Sigmoid colon (tissue), 7 donors: ENCODE measurements around the gene LMOD1. TPM values are rescaled to one million over a fixed set of nuclear protein-coding genes. Genes with fewer than 3 reads are reported as not detected.
"Not testable (repeated sequence)": the region's sequence is repeated elsewhere in the genome, so short reads cannot be mapped to it uniquely, and the experiment has no call there.

Experiments used
- DNase-seq: peaks from one replicate; pipeline ENCODE4 v3.0.0-alpha.2; 2019
- H3K27ac ChIP-seq, 4 donors: fragments of 200-600 bp; sonication (generic); one replicate each; pipeline ENCODE4 v1.5.1; 2016 to 2019; ENCODE audit warnings: mild to moderate bottlenecking in 1 of 4
- H3K27me3 ChIP-seq, 3 donors: fragments of 200-600 bp; sonication (generic); one replicate each; pipeline ENCODE4 v1.5.1; 2019; ENCODE audit warnings: mild to moderate bottlenecking in 1 of 3
- H3K36me3 ChIP-seq, 4 donors: fragments of 200-600 bp; sonication (generic); one replicate each; pipeline ENCODE4 v1.5.1; 2016 to 2019
- H3K4me1 ChIP-seq, 4 donors: fragments of 200-600 bp; sonication (generic); one replicate each; pipeline ENCODE4 v1.5.1; 2017 to 2019
- H3K4me3 ChIP-seq, 4 donors: fragments of 200-600 bp; sonication (generic); one replicate each; pipeline ENCODE4 v1.5.1; 2017 to 2019; ENCODE audit warnings: mild to moderate bottlenecking in 2 of 4, moderate library complexity in 1 of 4
- H3K9me3 ChIP-seq, 4 donors: fragments of 200-600 bp in 3 of 4; sonication (generic) in 3 of 4; one replicate each; pipeline versions ENCODE4 v1.5.1 to v1.6.1; 2013 to 2019
- EP300 ChIP-seq, 4 donors: sonication (generic); formaldehyde crosslinking; IDR thresholded peaks; one replicate each; pipeline ENCODE4 v1.6.1; 2017; ENCODE audit warnings: antibody characterized with exemption in 4 of 4
- POLR2A ChIP-seq, 2 donors: fragments of 450-650 bp; IDR thresholded peaks; one replicate each; pipeline ENCODE4 v1.6.1; 2016; ENCODE audit warnings: antibody characterized with exemption in 2 of 2, mild to moderate bottlenecking in 2 of 2, moderate library complexity in 2 of 2
- POLR2AphosphoS5 ChIP-seq, 4 donors: sonication (generic); formaldehyde crosslinking; IDR thresholded peaks; one replicate each; pipeline ENCODE4 v1.6.1; 2017; ENCODE audit warnings: antibody characterized with exemption in 4 of 4
- WGBS, 2 donors: extraction: QIAGEN DNeasy Blood & Tissue Kit; methylation state at CpG; one replicate each; pipeline ENCODE4 v1.1.7; 2013; 5-methylcytosine and 5-hydroxymethylcytosine counted together
- intact Hi-C: fragments of 100-400 bp; cut with DNase I; formaldehyde crosslinking; loops from one replicate; pipeline ENCODE4 v1.15.1; 2023
- polyA plus RNA-seq, 3 donors: library from polyadenylated mRNA; stranded (reverse); fragments of 200-250 nt; gene quantifications; one replicate each; pipeline ENCODE4 v1.2.3, GENCODE V29; 2013
- total RNA-seq, 4 donors: library from RNA; depleted of rRNA; stranded (reverse); fragments of >200 nt; gene quantifications; one replicate each; pipeline ENCODE4 v1.1.0, GENCODE V29; 2016
- TF ChIP-seq, protein P1 (sequence below), 4 experiments: fragments of 450-650 bp in 3 of 4; fragments of 200-600 bp in 1 of 4; IDR thresholded peaks; one replicate each; pipeline ENCODE4 v1.5.1; 2016 to 2019; ENCODE audit warnings: antibody characterized with exemption in 4 of 4, mild to moderate bottlenecking in 3 of 4, moderate library complexity in 2 of 4
- donor health status: healthy with polysubstance abuse.
- donor health status: Bipolar disorder and iron deficiency.
- donor health status: healthy.

Gene LMOD1
- total and polyA plus RNA-seq, 7 donors, result 4.9 to 1,011 (median 633) TPM

DNA sequence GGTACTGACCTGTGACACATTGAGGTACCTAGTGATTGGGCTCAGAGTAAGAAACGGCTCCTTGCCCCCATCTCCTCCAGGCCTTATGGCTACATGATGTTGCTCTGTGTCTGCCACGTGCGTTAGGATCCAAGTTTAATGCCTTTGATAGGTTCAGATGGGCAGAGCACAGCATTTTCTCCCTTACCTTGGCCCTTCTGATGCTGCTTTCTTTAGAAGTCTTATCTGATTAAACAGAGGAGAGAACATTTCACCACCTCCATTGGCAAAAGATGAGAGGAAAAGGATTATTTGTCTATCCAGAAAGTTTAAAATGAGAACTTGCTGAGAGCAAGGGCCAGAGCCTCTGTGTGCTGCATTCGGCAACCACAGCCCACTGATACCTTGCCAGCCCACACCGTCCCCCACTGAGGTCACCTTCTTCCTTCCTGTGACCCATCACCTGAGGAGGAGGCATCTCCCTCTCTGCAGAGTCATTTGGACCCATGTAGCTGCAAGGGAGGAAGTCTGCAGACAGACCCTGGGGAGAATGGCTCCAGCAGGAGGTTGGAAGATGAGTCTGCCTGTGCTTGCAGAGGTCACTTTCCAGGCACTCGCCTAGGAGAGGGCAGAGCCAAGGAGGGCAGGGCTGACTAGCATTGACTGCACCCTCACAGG lies 41.0 kb downstream of the LMOD1 start:
- TF ChIP-seq, protein P1, sequence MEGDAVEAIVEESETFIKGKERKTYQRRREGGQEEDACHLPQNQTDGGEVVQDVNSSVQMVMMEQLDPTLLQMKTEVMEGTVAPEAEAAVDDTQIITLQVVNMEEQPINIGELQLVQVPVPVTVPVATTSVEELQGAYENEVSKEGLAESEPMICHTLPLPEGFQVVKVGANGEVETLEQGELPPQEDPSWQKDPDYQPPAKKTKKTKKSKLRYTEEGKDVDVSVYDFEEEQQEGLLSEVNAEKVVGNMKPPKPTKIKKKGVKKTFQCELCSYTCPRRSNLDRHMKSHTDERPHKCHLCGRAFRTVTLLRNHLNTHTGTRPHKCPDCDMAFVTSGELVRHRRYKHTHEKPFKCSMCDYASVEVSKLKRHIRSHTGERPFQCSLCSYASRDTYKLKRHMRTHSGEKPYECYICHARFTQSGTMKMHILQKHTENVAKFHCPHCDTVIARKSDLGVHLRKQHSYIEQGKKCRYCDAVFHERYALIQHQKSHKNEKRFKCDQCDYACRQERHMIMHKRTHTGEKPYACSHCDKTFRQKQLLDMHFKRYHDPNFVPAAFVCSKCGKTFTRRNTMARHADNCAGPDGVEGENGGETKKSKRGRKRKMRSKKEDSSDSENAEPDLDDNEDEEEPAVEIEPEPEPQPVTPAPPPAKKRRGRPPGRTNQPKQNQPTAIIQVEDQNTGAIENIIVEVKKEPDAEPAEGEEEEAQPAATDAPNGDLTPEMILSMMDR (IDR thresholded peaks at IDR 0.05), result no peak
- TF ChIP-seq EP300 (IDR thresholded peaks at IDR 0.05), result no peak
- peak in 1 of 4 donors; percentile 8 for TF ChIP-seq POLR2AphosphoS5 (IDR thresholded peaks at IDR 0.05)
- H3K27ac ChIP-seq, result peak overlapping the region; percentile 85 to 97 (median 90)
- H3K4me3 ChIP-seq, result no peak overlapping the region
- intact Hi-C loops, result no loop called here
- no peaks in the 10 kb centered on the region for H3K9me3 ChIP-seq
- WGBS, 2 donors, result 74 to 76% methylated on average over 6 of the region's 6 CpGs
- H3K27me3 ChIP-seq, result no peaks in the 10 kb centered on the region
- peaks cover 0 to 22% (median 9%) of the 10 kb centered on the region in 4 donors for H3K36me3 ChIP-seq
- peaks cover 0 to 98% (median 95%) of the 10 kb centered on the region in 4 donors for H3K4me1 ChIP-seq
- no peak for DNase-seq

DNA sequence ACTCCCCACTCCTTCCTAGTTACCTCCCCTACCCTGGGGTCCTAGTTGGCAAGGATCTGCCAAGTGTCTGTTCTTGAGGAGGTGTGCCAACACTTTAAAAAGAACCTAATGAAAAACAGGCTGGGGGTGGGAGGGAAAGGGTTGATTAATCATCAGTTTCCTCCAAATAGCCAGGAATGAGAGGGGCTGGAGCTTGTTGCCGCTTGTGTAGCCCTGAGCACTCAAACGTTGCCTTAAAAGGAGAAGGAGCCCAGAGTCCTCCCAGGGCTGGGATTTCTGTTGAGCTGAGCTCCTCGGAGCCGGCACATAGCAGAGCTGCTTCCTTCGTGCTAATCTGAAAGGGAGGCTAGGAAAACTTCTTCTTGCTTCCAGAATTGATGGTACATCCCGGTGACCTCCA lies 41.8 kb downstream of the LMOD1 start:
- peak; percentile 33 to 73 (median 62) for TF ChIP-seq POLR2AphosphoS5 (IDR thresholded peaks at IDR 0.05)
- no peak for TF ChIP-seq POLR2A (IDR thresholded peaks at IDR 0.05)
- peak in 1 of 4 donors; percentile 23 for TF ChIP-seq EP300 (IDR thresholded peaks at IDR 0.05)
- TF ChIP-seq, protein P1 (IDR thresholded peaks at IDR 0.05), result no peak
- Histone ChIP-seq H3K4me1 (peaks cover 0 to 98% (median 95%) of the 10 kb centered on the region in 4 donors), H3K4me3 (no peak overlapping the region), H3K27ac (peak overlapping the region; percentile 85 to 97 (median 90)), H3K9me3 (no peaks in the 10 kb centered on the region), H3K27me3 (no peaks in the 10 kb centered on the region), H3K36me3 (peaks cover 0 to 27% (median 16%) of the 10 kb centered on the region in 4 donors)
- WGBS, 2 donors, result 70 to 76% methylated on average over 6 of the region's 6 CpGs
- peak; percentile 93 for DNase-seq
- intact Hi-C loops, result no loop called here

DNA sequence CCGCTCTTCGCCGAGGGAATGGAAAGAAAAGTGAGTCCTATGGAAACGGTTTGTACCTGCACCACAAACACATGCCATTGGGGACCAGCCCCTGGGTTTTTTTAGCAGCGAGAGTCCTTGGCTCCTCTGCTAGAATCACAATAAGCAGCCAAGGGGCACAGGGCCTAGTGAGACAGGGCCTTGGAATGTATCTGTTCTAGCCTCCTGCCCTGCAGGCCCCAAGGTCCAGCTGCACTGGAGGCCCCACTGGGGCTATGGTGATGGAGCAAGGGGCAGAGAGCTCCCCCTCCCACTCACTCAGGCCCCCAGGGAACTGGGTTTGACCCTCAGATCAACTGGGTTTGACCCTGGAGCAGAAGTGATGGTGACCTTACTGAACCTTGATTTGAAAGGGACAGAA lies 43.2 kb downstream of the LMOD1 start:
- WGBS, 2 donors, result 84 to 90% methylated on average over 5 of the region's 5 CpGs
- peak; percentile 84 for DNase-seq

DNA sequence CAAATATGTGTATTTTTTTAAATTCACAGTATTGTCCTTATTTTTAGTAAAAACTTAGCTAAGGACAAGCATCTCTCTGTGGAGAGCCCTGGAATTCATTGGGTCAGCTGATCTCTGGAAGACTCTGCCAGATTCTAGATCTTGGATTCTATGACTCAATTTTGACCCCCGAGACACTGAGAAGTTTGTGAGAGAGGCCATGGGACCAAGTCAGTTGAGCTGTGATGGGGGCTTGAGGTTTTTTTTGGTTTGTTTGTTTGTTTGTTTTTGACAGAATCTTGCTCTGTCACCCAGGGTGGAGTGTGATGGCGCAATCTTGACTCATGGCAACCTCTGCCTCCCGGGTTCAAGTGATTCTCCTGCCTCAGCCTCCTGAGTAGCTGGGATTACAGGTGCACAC lies 44.1 kb downstream of the LMOD1 start:
- no peak for TF ChIP-seq POLR2A (IDR thresholded peaks at IDR 0.05)
- peak in 1 of 4 donors; percentile 9 for TF ChIP-seq EP300 (IDR thresholded peaks at IDR 0.05)
- Histone ChIP-seq H3K4me3 (no peak overlapping the region), H3K27ac (peak overlapping the region; percentile 85 to 97 (median 90)), H3K9me3 (no peaks in the 10 kb centered on the region), H3K27me3 (no peaks in the 10 kb centered on the region), H3K36me3 (peaks cover 17 to 40% (median 34%) of the 10 kb centered on the region in 4 donors), H3K4me1 (peaks cover 0 to 98% (median 95%) of the 10 kb centered on the region in 4 donors)
- DNase-seq, result no peak
- WGBS, 2 donors, result 75 to 83% methylated on average over 3 of the region's 3 CpGs
- intact Hi-C loops, result no loop called here

More for the DNA sequence above, 43.2 kb downstream of the LMOD1 start:
- H3K4me3 ChIP-seq, result no peak overlapping the region
- H3K36me3 ChIP-seq, result peaks cover 8 to 30% (median 25%) of the 10 kb centered on the region in 4 donors
- intact Hi-C loops, result no loop called here
- peaks cover 0 to 98% (median 95%) of the 10 kb centered on the region in 4 donors for H3K4me1 ChIP-seq
- H3K27me3 ChIP-seq, result no peaks in the 10 kb centered on the region
- TF ChIP-seq POLR2A (IDR thresholded peaks at IDR 0.05) (no peak), POLR2AphosphoS5 (IDR thresholded peaks at IDR 0.05) (peak; percentile 25 to 50 (median 43))
- H3K27ac ChIP-seq, result peak overlapping the region; percentile 85 to 97 (median 90)
- no peaks in the 10 kb centered on the region for H3K9me3 ChIP-seq

DNA sequence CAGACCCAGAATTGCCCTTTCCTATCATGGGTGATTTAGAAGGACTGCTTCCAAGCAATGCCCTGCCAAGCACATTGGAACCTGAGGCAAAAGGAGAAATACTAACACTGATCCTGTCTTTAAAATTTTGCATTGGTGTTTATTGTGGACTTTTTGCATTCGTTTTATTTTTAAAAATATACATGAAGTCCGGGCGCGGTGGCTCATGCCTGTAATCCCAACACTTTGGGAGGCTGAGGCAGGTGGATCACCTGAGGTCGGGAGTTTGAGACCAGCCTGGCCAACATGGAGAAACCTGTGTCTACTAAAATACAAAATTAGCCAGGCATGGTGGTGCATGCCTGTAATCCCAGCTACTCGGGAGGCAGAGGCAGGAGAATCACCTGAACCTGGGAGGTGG lies 45.3 kb downstream of the LMOD1 start:
- intact Hi-C loops, H3K4me3 ChIP-seq, DNase-seq, H3K27me3 ChIP-seq, H3K9me3 ChIP-seq: not testable (repeated sequence)
- Histone ChIP-seq H3K27ac (peak overlapping the region; percentile 81 to 97 (median 88)), H3K36me3 (peaks cover 28 to 48% (median 34%) of the 10 kb centered on the region in 4 donors), H3K4me1 (peaks cover 0 to 98% (median 95%) of the 10 kb centered on the region in 4 donors)
- 91 to 93% methylated on average over 6 of the region's 6 CpGs for WGBS, 2 donors

DNA sequence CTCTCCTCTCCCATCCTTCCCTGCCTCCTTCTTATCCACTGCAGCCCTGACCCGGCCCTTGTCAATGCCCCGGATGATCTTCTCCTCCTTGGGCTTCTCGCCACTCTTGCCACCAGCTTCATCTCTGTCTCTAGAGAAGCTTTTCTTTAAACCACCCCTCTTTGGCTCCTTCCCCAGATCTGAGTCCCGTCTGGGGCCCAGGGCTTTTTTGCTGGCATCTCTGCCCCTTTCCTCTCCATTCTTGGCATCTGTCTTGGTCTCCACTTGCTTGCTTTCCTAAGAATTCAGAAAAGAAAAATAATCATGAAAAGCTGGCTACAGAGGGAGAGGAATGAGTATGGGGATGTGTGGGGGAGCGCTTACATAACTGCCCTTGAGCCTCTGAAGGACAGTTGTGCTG lies 45.9 kb downstream of the LMOD1 start:
- Histone ChIP-seq H3K4me3 (no peak overlapping the region), H3K36me3 (peaks cover 28 to 48% (median 34%) of the 10 kb centered on the region in 4 donors), H3K27ac (peak overlapping the region; percentile 81 to 97 (median 88)), H3K9me3 (no peaks in the 10 kb centered on the region), H3K4me1 (peaks cover 0 to 98% (median 91%) of the 10 kb centered on the region in 4 donors), H3K27me3 (no peaks in the 10 kb centered on the region)
- intact Hi-C loops, result no loop called here
- DNase-seq, result no peak
- WGBS, 2 donors, result 83 to 84% methylated on average over 5 of the region's 5 CpGs
- TF ChIP-seq EP300 (IDR thresholded peaks at IDR 0.05), result no peak
- TF ChIP-seq POLR2A (IDR thresholded peaks at IDR 0.05), result no peak
- TF ChIP-seq, protein P1 (IDR thresholded peaks at IDR 0.05), result no peak
- no peak for TF ChIP-seq POLR2AphosphoS5 (IDR thresholded peaks at IDR 0.05)
